HUES6 (cell line): ENCODE measurements around the gene ILRUN.
A peak's percentile ranks its signal among the peaks of the same experiment; 100 is the strongest.
"Not testable (repeated sequence)": the region's sequence is repeated elsewhere in the genome, so short reads cannot be mapped to it uniquely, and the experiment has no call there.

Experiments
- H3K27ac ChIP-seq: 2 replicates; pipeline ENCODE4 v1.7.0; 2013; ENCODE audit warnings: low read depth, mild to moderate bottlenecking, low read length, inconsistent platforms
- H3K27me3 ChIP-seq: 2 replicates; pipeline ENCODE4 v1.6.1; 2013; ENCODE audit warnings: low read length; ENCODE audit not compliant: control insufficient read depth, insufficient read depth
- H3K36me3 ChIP-seq: 2 replicates; pipeline ENCODE4 v1.6.1; 2013; ENCODE audit warnings: low read length; ENCODE audit not compliant: control insufficient read depth, insufficient read depth
- H3K4me1 ChIP-seq: 2 replicates; pipeline ENCODE4 v1.6.1; 2013; ENCODE audit warnings: low read length; ENCODE audit not compliant: control insufficient read depth, insufficient read depth
- H3K4me3 ChIP-seq: 2 replicates; pipeline ENCODE4 v1.5.1; 2013; ENCODE audit warnings: low read depth, low read length
- H3K9ac ChIP-seq: one replicate; pipeline ENCODE4 v1.6.1; 2013; ENCODE audit warnings: mild to moderate bottlenecking, low read length
- H3K9me3 ChIP-seq: 2 replicates; pipeline ENCODE4 v1.6.1; 2013; ENCODE audit warnings: low read depth, low read length; ENCODE audit not compliant: control insufficient read depth, insufficient read depth

ILRUN gene

DNA sequence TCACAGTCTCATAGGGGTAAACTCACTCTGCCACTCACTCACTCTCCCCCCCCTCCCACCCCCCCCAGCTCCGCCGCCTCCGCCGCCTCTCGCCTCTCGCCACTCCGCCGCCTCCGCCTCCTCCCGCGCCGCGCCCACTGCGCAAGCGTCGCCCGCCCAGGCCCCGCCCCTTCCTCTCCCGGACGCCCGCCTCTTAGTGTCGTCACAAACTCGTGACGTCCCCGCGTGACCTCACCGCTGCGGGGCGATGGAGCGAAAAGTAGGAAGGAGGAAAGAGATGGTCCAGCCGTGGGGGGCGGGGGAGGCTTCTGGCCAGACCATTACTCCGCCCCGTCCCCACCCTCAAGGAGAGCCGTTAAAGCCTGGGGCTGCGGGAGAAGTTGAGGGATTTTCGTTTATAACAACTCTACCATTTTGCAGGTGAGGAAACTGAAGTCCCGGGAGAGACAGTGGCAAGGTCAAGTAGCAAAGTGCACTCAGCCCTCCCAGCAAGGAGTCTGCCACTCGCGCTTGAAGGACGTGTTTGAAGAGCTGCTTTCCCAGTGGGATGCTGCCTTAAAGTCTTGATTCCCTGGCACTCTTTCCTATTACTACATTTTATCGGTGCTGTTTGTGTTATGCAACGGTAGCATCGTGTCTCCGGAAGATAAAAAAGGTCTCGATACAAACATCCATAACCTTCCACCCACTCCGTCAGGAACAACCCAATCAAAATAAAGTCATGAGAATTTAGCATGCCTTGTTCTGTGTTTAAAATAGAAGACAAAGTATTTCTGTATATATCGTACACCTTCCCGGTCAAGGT, at the start of gene ILRUN:
ILRUN (minus strand) TSS at position 29 of the 805 bp plus-strand sequence. CDS start 164 bp downstream, outside the sequence.
- peak within 1 kb of the TSS; percentile 97 for H3K4me3 ChIP-seq
- no peaks in the 10 kb centered on the region for H3K9me3 ChIP-seq
- peak within 1 kb of the TSS; percentile 84 for H3K9ac ChIP-seq
- H3K27me3 ChIP-seq: no peaks in the 10 kb centered on the region
- peak within 1 kb of the TSS; percentile 72; the same call in 1 of the 2 replicates for H3K27ac ChIP-seq
- peaks cover 14% of the 10 kb centered on the region for H3K4me1 ChIP-seq
- H3K36me3 ChIP-seq: no peaks in the 10 kb centered on the region

DNA sequence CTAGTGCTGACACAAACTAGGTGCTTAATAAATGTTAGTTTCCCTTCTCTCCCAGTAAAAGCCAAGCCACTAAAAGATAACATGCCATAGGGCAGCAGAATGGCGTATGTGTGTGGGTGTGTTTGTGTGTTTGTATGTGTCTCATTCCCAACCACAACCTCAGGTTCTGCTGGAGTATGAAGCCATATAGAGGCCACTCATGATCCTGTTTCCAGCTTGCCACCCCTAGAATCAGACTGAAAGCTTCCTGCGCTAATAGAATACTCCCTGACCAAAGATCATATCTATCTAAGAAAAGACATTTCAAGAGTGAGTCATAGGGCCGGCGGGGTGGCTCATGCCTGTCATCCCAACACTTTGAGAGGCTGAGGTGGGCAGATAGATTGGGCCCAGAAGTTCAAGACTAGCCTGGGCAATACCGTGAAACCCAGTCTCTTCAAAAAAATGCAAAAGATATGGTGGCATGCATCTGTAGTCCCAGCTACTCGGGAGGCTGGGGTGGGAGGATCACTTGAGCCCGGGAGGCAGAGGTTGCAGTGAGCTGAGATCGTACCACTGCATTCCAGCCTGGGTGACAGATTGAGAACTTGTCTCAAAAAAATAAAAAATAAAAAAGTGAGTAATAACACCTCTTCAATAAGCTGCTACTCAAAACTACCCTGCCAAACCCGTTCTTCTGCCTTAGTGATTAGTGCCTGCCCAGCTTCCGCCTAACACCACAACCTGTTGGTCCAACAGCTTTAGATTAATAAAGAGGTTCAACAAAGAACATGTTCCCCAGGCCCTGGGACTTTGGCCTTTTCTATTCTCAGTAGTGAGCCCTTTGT, 48.9 kb upstream of the ILRUN start:
- no peaks in the 10 kb centered on the region for H3K9me3 ChIP-seq
- H3K27me3 ChIP-seq: no peaks in the 10 kb centered on the region
- H3K27ac ChIP-seq: no peak overlapping the region
- H3K4me3 ChIP-seq: no peak overlapping the region
- H3K4me1 ChIP-seq: no peaks in the 10 kb centered on the region
- H3K36me3 ChIP-seq: no peaks in the 10 kb centered on the region
- H3K9ac ChIP-seq: no peak overlapping the region

DNA sequence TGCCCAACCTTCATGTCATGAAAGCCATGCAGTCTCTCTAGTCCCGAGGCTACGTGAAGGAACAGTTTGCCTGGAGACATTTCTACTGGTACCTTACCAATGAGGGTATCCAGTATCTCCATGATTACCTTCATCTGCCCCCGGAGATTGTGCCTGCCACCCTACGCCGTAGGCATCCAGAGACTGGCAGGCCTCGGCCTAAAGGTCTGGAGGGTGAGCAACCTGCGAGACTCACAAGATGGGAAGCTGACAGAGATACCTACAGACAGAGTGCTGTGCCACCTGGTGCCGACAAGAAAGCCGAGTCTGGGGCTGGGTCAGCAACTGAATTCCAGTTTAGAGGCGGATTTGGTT, 47.7 kb upstream of the ILRUN start:
- not testable (repeated sequence) for H3K27ac ChIP-seq, H3K9me3 ChIP-seq, H3K4me1 ChIP-seq, H3K4me3 ChIP-seq, H3K36me3 ChIP-seq, H3K27me3 ChIP-seq, H3K9ac ChIP-seq

DNA sequence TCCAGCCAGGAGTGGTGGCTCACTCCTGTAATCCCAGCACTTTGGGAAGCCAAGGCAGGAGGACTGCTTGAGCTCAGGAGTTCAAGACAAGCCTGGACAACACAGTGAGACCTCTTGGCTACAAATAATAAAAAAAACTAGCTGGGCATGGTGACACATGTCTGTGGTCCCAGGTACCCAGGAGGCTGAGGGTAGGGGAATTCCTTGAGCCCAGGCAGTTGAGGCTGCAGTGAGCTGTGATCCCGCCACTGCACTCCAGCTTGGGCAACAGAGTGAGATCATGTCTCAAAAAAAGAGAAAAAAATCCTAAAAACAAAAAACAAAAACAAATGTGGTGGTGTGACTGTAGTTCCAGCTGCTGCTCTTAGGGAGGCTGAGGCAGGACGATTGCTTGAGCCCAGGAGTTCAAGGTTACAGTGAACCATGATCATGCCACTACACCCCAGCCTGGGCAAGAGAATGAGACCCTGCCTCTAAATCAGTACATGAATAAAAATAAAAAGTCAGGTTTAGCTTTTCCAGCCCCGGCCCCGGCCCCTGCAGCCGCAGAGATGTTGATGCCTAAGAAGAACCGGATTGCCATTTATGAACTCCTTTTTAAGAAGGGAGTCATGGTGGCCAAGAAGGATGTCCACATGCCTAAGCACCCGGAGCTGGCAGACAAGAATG, 47.2 kb upstream of the ILRUN start:
- Histone ChIP-seq H3K9me3 (no peaks in the 10 kb centered on the region), H3K4me3 (no peak overlapping the region), H3K27me3 (no peaks in the 10 kb centered on the region), H3K27ac (no peak overlapping the region), H3K9ac (no peak overlapping the region), H3K4me1 (no peaks in the 10 kb centered on the region), H3K36me3 (no peaks in the 10 kb centered on the region)

DNA sequence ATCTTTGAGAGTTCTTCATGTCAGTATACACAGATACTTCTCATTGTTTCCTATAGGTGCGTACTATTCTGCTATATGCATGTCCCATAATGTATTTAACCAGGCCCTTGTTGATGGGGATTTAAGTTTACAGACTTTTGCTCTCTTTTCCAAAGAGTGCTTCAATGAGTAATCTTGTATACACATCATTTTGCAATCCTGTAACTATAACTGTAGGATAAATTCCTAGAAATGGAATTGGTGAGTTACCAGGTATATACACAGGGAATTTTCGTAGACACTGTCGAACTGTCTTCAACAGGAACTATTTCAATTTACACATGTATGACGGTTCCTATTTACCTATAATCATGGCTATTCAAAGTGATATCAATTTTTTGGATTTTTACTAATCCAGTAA, 45.5 kb upstream of the ILRUN start:
- no peak overlapping the region for H3K4me3 ChIP-seq
- 0 out of 2 replicates have a peak, but pooled peaks cover under 1% of the 10 kb centered on the region for H3K4me1 ChIP-seq
- no peaks in the 10 kb centered on the region for H3K27me3 ChIP-seq
- no peaks in the 10 kb centered on the region for H3K9me3 ChIP-seq
- no peak overlapping the region for H3K27ac ChIP-seq
- no peak overlapping the region for H3K9ac ChIP-seq
- H3K36me3 ChIP-seq: no peaks in the 10 kb centered on the region

DNA sequence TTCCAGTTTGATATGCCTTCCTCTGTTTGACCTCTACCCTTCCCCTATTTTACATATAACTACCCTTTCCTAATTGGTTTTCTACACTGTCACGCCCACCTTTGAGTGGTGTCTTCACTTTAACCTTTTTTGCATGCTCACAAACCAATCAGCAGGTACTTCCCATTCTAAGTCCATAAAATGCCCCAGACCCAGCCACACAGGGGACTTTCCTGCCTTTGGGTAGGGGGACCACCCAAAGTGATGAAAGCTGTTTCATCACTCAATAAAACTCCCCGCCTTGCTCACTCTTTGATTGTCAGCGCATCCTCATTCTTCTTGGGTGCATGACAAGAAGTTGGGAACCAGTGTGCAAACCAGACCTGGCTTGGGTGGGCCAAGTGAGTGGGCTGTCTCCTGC, 40.3 kb upstream of the ILRUN start:
- Histone ChIP-seq H3K4me3 (no peak overlapping the region), H3K9me3 (no peaks in the 10 kb centered on the region), H3K9ac (no peak overlapping the region), H3K4me1 (peaks cover 7% of the 10 kb centered on the region), H3K36me3 (no peaks in the 10 kb centered on the region), H3K27ac (no peak overlapping the region), H3K27me3 (no peaks in the 10 kb centered on the region)

DNA sequence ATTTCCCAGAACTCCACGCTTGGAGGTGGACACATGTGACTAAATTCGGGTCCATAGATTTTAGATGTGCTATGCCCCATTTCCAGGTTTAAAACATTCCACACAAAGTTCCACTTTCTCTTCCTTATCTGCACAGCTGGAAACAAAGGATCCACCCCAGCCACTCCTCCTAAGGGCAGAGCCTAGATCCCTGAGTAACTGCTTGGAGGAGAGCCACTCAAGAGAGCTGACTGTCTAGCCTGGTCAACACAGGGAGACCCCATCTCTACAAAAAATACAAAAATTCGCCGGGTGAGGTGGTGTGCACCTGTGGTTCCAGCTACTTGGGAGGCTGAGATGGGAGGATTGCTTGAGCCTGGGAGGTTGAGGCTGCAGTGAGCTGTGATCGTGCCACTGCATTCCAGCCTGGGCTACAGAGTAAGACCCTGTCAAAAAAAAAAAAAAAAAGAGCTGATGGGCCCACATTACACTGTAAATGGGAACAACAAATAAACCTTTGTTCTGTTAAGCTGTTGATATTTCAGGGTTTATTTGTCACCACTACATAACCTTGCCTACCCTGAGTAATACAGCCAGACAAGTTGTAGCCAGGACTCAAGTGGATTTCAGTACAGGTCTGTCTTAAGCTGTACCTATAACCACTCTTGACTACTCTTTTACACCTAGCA, 35.0 kb upstream of the ILRUN start:
- Histone ChIP-seq H3K4me1 (peaks cover 1% of the 10 kb centered on the region), H3K36me3 (no peaks in the 10 kb centered on the region), H3K27ac (no peak overlapping the region), H3K9me3 (no peaks in the 10 kb centered on the region), H3K4me3 (no peak overlapping the region), H3K9ac (no peak overlapping the region), H3K27me3 (no peaks in the 10 kb centered on the region)

DNA sequence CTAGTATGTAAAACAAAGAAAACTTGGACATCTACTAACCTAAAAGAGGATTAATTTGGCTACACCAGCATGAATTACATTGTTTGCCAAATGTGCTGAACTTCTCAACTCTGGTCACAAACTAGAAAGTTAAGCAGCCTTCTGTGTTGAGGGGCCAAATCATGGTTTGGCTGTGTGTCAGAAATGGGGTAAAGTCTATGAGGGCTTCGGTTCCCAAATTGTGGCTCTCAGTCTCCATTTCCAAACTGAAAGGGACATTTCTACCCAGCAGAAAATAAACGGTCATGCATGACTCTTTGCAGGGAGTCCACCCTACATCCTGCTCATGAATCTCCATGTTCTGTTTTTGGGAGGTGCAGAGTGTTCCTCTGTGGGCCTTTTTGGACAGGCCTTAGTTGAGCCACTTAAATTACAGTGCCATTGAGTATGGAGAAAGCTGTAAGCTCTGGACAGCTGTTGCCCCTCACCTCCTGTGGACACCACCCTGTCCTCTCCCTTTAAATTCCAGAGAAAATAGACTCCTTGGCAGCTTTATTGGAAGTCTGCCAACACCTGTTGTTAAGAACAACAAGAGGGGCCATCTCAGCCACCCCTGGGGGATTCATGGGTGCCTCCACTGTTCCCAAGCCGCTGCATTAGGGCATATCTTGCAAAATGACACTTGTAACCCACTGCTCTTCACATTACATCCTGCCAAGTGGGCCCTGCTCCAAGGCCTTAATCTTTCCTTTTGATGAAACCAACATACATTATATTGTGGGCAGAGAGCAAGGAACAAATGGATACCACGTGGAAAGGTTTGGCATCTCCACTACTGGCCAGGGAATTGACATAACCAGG, 33.3 kb upstream of the ILRUN start:
- Histone ChIP-seq H3K9me3 (0 out of 2 replicates have a peak, but pooled peaks cover 5% of the 10 kb centered on the region), H3K36me3 (no peaks in the 10 kb centered on the region), H3K9ac (no peak overlapping the region), H3K27ac (no peak overlapping the region), H3K27me3 (no peaks in the 10 kb centered on the region), H3K4me1 (no peaks in the 10 kb centered on the region), H3K4me3 (no peak overlapping the region)

DNA sequence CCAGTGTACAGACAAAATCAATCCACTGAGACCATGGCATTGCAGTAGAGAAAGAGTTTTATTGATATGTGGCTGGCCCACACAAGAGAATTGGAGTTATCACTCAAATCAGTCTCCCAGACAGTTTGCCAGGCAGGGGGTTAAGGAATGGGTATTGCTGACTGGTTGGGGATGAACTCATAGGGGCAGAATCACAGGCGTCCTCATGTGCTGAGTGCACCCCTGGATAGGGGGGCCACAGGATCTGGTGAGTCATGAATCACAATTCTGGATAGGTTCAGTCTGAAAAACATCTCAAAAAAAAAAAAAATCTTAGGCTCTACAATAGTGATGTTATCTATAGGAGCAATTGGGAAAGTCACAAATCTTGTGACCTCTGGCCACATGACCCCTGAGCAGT, 29.5 kb upstream of the ILRUN start:
- Histone ChIP-seq H3K4me1 (peaks cover 12% of the 10 kb centered on the region), H3K9me3 (0 out of 2 replicates have a peak, but pooled peaks cover 5% of the 10 kb centered on the region), H3K36me3 (no peaks in the 10 kb centered on the region)

DNA sequence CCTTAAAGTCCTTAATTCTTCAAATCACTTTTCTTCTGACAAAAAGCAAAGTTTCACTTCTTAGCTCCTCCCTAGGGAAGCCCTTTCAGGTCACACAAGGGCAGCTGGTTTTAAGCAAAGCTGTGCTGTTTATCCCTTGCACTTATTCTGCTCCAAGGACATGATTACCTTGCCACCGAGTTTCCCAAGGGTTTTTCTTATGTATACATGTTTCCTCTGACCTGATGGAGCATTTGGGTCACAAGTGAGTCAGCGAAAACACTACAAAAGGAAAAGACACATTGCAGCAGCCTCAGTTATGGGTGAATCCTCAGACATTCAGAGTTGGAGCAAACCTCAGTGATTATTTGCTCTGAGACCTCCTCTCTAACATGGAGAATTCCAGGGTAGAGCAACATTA, 26.6 kb upstream of the ILRUN start:
- peaks cover 25% of the 10 kb centered on the region for H3K4me1 ChIP-seq

More for the DNA sequence above, 29.5 kb upstream of the ILRUN start:
- H3K27me3 ChIP-seq: no peaks in the 10 kb centered on the region
- H3K27ac ChIP-seq: no peak overlapping the region
- H3K9ac ChIP-seq: no peak overlapping the region
- H3K4me3 ChIP-seq: no peak overlapping the region

More for the DNA sequence above, 26.6 kb upstream of the ILRUN start:
- no peaks in the 10 kb centered on the region for H3K27me3 ChIP-seq
- peak overlapping the region; percentile 20 for H3K9ac ChIP-seq
- 0 out of 2 replicates have a peak, but pooled peaks cover 5% of the 10 kb centered on the region for H3K9me3 ChIP-seq
- no peaks in the 10 kb centered on the region for H3K36me3 ChIP-seq
- H3K4me3 ChIP-seq: no peak overlapping the region
- peak overlapping the region; percentile 36; the same call in 1 of the 2 replicates for H3K27ac ChIP-seq
